GM19324 (cell line): ENCODE data around the gene UGGT1.
A peak's percentile ranks its signal among the peaks of the same experiment; 100 is the strongest.

ENCODE experiments used
- ATAC-seq: cut with Tn5 transposase; IDR thresholded peaks from one replicate; pipeline ENCODE4 v1.9.1; 2021; ENCODE audit warnings: mild to moderate bottlenecking, moderate library complexity; ENCODE audit not compliant: unreplicated experiment, low FRiP score

The UGGT1 gene

DNA sequence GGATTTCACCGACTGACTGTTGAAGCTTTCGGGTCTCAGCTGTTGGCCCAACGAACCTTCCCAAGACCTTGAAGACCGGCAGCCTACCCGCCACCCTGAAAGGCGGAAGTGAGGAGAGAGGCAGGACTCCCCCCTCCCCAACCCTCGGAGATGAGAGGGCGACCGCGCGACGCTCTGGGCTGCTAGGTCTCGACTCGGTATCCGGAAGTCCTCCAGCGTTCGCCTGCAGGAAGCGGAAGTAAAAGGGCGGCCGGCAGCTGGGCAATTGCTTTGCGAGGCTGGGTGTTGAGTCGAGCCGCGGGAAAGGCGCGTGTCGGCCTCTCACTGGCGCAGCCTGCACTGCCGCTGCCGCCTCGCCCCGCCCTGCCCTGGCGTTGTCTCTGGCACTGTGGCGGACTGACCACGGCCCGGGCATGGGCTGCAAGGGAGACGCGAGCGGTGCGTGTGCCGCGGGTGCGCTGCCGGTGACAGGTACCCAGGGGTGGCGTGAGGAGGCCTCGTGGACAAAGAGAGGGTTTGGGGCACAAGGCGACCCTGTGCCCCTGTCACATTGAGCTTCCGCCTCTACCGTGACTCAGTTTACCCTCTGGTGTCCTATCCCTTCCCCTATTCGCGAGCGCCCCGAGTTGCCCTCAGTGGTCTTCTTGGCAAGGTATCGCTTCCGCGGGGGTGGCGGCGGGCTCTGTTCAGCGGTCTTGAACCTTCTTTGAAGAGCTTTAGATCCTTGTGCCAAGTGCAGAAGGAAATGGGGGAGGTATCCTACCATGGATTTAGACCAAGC is at the start of gene UGGT1:
Gene UGGT1 (plus strand): TSS at position 256 of the 781 bp plus-strand sequence. CDS start 158 bp downstream, at position 414.
- peak; percentile 97 for ATAC-seq

DNA sequence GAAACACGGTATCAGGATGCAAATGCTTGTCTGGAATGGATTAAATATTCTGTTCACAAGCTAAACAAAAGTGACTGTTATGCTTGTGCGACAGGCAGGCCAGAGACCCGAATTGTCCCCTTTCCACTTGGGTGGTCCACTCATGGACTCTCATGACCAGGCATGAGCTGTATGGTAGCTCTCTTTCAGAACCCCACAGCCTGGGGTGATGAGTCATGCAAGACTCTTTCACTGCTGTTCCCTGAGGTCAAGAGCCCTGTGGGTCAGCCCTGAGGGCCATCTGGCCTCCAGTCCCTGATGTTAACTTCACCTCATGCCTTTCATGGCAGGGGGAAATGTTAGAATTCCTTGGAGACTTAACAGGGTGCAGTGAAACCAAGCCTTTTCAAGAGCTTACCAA is 49.4 kb upstream of the UGGT1 start:
- no peak for ATAC-seq

DNA sequence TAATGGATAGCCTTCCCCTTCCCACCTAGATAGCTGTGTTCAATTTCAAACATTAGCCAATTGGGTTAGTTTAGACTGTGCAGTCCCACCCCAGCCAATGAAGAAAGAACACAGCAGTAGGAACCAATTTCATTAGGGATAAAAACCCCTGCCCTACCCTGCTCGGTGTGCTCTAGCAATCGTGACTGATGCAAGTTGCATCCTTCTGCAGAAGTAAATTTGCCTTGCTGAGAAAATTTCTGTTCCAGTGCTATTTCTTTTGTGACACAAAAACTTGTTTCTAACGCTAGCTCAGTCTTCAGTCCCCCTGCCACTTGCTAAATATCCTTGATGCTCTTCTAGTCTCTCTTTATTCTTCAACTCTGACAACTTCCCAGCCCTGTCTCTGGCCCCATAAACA is 48.0 kb upstream of the UGGT1 start:
- ATAC-seq: no peak

DNA sequence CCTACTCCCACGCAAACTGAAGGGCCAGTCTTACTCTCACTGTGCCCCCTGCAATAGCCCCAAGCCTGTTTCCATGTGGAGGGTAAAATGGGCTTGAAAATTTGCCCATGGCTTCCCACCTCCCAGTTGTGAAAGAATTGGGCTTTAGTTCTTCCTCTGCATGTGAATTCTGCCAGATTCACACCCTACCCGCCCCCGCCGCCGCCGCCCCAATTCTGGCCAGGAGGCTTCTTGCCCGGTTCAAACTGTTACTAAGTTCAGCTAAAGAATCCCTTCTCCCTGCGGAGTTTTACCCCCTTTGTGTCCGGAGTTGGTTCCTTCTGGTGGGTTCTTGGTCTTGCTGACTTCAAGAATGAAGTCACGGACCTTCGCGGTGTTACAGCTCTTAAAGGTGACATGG is 37.7 kb upstream of the UGGT1 start:
- ATAC-seq: no peak

DNA sequence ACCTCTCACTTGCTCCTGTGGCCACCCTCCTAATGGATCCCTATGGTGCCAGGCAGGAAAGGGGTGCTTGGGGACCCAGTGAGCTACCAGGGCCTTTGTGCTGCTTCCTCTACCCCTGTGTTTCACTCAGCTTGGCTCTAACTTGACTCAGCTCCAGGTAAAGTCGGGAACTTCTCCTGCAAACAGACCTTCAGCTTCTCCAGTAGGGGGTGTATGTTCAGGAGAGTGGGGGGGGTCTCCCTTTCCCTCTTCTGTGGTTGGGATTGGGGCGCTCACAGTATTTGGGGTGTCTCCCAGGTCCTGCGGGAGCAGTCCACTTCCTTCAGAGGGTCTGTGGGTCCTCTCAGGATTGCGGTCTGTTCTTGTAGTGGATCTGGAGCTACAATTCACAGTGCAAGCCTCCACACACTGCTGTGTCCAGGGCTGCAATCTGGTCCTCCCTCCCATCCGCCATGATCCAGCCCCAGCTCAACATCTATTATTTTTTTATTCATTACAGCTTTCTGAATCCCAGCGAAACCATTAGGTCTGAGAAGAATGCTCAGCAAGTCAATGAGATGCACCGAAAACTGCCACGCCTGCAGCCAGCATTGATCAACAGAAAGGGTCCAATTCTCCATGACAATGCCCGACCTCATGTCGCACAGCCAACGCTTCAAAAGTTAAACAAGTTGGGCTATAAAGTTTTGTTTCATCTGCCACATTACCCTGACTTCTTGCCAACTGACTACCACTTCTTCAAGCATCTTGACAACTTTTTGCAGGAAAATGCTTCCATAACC is 36.7 kb upstream of the UGGT1 start:
- no peak for ATAC-seq

GRCh38 chr2:128057334-128057733 is 33.7 kb upstream of the UGGT1 start:
- ATAC-seq: no peak

GRCh38 chr2:128058114-128058513 is 32.9 kb upstream of the UGGT1 start:
- ATAC-seq: no peak

- ATAC-seq: no peak
Measured at GRCh38 chr2:128062571-128062970, 28.4 kb upstream of the UGGT1 start.

DNA sequence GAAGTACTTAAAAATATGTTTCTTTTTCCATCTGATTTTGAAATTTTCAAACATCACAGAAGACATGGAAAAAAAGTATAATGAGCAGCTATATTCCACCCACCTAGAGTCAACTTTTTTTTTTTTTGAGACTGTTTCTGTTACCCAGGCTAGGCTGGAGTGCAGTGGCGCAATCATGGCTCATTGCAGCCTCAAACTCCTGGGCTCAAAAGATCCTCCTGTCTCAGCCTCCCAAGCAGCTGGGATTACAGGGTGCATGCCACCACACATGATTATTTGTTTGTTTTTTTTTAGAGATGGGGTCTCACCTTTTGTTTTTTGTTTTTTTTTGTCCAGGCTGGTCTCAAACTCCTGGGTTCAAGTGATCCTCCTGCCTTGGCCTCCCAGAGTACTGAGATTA is 26.6 kb upstream of the UGGT1 start:
- no peak for ATAC-seq

DNA sequence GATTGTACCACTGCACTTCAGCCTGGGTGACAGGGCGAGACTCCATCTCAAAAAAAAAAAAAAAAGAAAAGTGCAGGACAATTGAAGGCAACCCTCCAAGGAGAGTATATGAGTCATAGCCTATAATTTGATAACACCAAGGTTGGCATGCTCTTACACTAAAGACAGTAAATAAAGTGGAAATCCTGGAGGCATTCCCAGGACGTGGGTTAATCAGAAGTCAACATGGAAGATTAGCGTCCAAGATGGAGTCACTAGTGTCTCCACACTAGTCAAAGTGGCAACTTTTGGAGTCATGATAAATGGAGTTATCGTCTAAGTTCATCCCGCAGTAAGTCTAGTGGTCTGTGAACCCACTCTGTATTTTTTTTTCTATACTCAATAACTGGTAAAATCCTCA is 21.2 kb upstream of the UGGT1 start:
- no peak for ATAC-seq

DNA sequence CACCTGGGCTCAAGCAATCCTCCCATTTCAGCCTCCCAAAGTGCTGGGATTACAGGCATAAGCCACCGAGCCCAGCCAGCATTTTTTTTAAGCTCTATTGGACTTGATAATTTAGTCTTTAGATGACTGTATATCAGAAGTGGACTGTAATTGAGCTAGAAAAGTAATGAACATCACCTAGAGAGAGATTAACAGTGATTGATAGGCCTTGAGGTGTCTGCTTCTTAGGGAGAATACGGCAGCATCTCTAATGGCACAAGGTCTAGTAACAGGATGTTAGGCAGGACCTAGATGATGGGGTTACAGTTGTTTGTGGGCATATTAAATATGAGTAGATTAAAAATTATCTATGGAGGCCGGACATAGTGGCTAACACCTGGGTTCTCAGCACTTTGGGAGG is 17.7 kb upstream of the UGGT1 start:
- ATAC-seq: no peak

GRCh38 chr2:128076461-128077106 is 14.4 kb upstream of the UGGT1 start:
- no peak for ATAC-seq

DNA sequence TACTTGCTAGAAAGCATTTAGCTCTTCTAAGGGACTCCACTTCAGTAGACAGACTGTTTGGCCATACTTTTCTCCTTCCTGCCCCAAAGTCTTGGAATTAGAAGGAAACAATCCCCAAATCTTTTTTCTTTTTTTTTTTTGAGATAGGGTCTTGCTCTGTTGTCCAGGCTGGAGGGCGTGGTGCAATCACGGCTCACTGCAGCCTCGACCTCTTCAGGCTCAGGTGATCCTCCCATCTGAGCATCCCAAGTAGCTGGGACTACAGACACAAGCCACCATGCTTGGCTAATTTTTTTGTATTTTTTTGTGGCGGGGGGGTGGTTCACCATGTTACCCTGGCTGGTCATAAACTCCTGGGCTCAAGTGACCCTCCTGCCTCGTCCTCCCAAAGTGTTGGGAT is 6.2 kb upstream of the UGGT1 start:
- no peak for ATAC-seq

- ATAC-seq: no peak
Measured at GRCh38 chr2:128086244-128086643, 4.8 kb upstream of the UGGT1 start.

GRCh38 chr2:128090575-128090944 is 440 bp upstream of the UGGT1 start:
- no peak for ATAC-seq

GRCh38 chr2:128091726-128092080 is 703 bp downstream of the UGGT1 start:
- no peak for ATAC-seq

DNA sequence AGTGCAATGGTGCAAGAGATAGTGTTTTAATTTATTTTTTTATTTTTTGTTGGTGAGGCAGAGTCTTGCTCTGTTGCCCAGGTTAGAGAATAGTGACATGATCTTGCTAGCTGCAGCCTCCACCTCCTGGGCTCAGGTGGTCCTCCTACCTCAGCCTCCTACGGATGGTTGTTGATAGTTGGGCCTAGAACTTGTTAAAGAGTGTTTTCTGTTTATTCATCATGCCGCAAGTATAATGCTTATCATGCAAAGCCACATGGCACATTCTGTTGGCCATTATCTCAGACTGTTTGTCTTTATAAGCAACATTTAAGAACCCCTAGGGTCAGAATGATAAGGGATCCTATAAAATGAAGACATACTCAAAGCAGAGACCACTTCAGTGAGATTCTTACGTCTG is 1.7 kb downstream of the UGGT1 start:
- no peak for ATAC-seq

- ATAC-seq: no peak
Measured at GRCh38 chr2:128093762-128094161, 2.8 kb downstream of the UGGT1 start.

- ATAC-seq: no peak
Measured at GRCh38 chr2:128095201-128095600, 4.2 kb downstream of the UGGT1 start.

DNA sequence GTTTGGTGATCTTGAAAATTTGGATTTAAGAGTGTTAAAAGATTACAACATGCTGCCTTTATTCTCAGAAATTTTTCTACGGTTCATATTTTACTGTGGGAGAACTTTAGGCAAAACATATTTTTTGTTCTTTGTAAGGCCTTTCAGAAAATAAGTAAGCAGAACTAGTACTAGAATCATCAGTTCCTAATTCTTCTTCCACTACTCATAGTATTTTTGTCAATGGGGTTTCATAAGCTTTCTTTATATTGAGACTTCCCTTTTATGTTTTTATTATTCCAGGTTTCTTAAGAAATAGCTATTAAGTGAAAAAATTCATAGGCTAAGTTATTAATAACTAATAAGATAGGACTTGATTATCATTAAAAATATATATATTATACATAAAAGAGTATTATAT is 12.4 kb downstream of the UGGT1 start:
- ATAC-seq: no peak

- ATAC-seq: no peak
Measured at GRCh38 chr2:128105072-128105471, 14.1 kb downstream of the UGGT1 start.

- no peak for ATAC-seq
Measured at GRCh38 chr2:128108166-128108565, 17.2 kb downstream of the UGGT1 start.
